Putamen (tissue), 1 donor: Measurements from ENCODE around the gene PRR19.

Experiments
- DNase-seq: peaks from one replicate; pipeline ENCODE4 v3.0.0-alpha.2; 2016; ENCODE audit warnings: low spot score

PRR19 gene

GRCh38 chr19:42295342-42295741 lies 6.6 kb upstream of the PRR19 start:
- no peak for DNase-seq

- no peak for DNase-seq
These were observed 6.0 kb upstream of the PRR19 start for GRCh38 chr19:42295831-42296525.

GRCh38 chr19:42297039-42297438 lies 4.9 kb upstream of the PRR19 start:
- no peak for DNase-seq

GRCh38 chr19:42303101-42303464 lies 1.2 kb downstream of the PRR19 start:
- DNase-seq = no peak

GRCh38 chr19:42303876-42304275 lies 1.9 kb downstream of the PRR19 start:
- DNase-seq = no peak

DNA sequence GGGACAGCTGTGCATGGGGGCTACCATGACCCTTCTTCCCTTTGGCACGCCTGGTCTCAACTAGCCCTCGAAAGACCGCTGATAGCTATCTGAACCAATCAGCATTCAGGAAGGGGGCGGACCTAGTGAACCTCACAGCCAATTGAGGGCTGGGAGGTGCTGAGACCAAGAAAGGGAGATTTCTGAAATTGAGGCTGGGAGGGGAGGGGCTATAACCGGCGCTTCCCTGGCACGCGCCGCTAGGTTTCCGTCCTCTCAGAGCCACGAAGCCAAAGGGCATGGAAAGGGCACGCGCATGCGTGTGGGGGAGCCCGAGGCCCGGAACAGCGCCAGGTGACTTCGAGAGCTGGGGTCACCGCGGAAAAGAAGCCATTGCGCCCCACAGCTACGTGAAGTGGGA lies 4.7 kb downstream of the PRR19 start:
- DNase-seq = no peak

GRCh38 chr19:42309686-42310085 lies 7.8 kb downstream of the PRR19 start:
- DNase-seq = no peak

- no peak for DNase-seq
These were observed 9.7 kb downstream of the PRR19 start for GRCh38 chr19:42311657-42312056.

DNA sequence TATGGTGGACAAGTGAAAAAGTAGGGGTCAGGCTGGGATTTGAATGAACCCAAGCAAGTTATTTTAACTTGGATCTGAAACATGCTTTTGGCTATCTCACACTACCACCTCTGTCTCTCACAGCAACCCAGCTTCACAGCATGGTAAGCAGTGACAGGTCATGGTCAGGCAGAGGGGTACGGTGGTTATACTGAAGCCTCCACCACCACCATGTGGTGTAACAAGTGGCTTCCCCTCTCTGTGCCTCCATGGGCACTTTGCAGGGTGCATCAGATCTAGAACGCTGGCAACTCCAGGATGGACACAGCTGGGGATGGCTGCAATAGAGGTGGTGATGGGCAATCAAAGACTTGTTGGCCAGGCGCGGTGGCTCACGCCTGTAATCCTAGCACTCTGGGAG lies 10.4 kb downstream of the PRR19 start:
- DNase-seq = no peak

- DNase-seq = no peak
These were observed 11.3 kb downstream of the PRR19 start, which contains the start of gene TMEM145 for GRCh38 chr19:42313096-42313839. TMEM145 (plus strand) TSS chr19:42313309; CDS start chr19:42313377, 68 bp downstream.

GRCh38 chr19:42313840-42314755 lies 12.2 kb downstream of the PRR19 start:
- DNase-seq = no peak

GRCh38 chr19:42315024-42315423 lies 13.1 kb downstream of the PRR19 start:
- DNase-seq = no peak

GRCh38 chr19:42316223-42317211 lies 14.6 kb downstream of the PRR19 start:
- DNase-seq = no peak

DNA sequence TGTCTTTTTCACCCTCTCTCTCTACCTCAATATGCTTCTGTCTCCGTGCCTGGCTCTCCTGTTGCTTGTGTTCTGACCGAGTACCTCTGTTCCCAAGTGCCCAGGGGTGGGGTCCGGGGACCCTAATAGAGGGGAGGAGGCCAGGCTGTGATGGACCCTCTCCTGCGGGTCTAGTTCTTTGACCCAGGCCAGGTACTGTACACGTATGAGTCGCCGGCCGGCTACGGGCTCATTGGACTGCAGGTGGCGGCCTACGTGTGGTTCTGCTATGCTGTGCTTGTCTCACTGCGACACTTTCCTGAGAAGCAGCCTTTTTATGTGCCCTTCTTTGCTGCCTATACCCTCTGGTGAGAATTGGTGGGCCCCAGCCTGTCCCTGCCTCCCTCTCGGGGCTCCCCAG lies 15.6 kb downstream of the PRR19 start:
- no peak for DNase-seq

GRCh38 chr19:42322305-42322704 lies 20.4 kb downstream of the PRR19 start:
- DNase-seq = peak; percentile 46

GRCh38 chr19:42323473-42323851 lies 21.5 kb downstream of the PRR19 start:
- no peak for DNase-seq

- DNase-seq = no peak
These were observed 22.1 kb downstream of the PRR19 start for GRCh38 chr19:42323852-42324654.

DNA sequence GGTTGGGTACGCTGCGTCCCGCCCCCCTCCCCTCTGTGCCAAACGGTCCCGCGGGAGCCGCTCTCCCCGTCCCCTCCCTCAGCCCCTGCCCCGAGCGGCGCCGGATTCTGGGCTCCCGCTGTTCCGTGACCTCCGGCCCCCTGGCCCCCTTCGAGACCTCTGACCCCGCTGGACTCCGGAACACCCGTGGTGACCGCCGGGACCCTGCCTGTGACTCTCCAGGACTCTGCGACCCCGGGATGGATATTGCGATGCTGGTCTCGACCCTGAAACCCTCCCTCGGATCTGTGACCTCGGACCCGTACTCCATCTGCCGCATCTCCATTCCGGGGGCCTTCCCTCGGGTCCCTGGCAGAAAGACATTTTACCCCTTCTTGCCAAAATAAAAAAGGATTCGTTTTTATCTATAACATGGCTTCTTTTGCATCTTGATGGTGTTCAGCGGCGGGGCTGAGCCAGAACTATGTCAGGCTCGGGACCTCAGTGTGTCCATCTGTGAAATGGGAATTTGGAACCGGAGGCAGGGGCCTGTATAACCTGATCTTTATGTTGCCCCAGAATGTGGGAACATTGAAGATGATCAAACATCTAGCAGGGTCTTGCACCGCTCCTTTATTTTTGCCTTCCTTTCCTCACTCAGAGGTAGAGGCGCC lies 22.8 kb downstream of the PRR19 start:
- no peak for DNase-seq

DNA sequence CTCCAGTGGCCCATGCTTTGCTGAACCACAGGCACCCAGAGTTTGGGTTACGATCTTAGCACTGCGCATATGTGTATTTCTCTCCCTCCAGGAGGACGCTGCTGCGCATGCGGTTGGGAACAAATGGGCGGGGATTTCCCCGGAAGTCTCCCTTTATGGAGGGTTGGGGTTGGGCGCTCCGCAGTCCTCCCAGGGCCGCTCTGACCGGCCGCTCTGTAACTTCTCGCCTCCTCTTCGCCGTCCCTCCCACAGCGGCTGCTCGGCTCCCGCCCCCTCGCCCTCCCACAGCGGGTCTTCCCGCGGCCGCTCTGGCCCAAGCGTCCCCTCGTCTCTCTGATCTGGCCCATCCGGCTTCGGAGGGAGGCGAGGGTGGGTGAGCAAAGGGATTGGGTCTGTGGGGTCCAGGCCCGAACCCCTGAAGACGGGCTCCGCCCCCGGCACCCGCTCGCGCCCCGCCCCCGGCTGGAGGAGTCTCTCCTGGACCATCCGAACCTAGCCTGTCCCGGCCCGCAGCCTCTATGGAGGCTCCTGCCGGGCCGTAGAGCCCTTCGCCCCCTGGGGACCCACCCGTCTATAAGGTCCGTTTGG lies 23.5 kb downstream of the PRR19 start, which contains the start of gene MEGF8:
TSS of gene MEGF8 (plus strand) at position 328 of the 588 bp plus-strand sequence. CDS start 609 bp downstream, outside the sequence.
- peak; percentile 99 for DNase-seq
